DOHH2 (cell line): ENCODE measurements around the gene FAM180A.

Source experiments
- EZH2phosphoT487 ChIP-seq: fragments of 200-600 bp; sonication (generic); IDR thresholded peaks from 2 replicates; pipeline ENCODE4 v1.6.1; 2017; ENCODE audit warnings: borderline replicate concordance, mild to moderate bottlenecking, antibody characterized with exemption, low read length, moderate library complexity, mixed read lengths
- TF ChIP-seq, protein P1 (sequence below): fragments of 200-600 bp; sonication (generic); IDR thresholded peaks from one replicate; pipeline ENCODE4 v1.5.1; 2014; ENCODE audit warnings: antibody characterized with exemption, mild to moderate bottlenecking, low read depth, low read length; ENCODE audit not compliant: poor library complexity, severe bottlenecking

DNA sequence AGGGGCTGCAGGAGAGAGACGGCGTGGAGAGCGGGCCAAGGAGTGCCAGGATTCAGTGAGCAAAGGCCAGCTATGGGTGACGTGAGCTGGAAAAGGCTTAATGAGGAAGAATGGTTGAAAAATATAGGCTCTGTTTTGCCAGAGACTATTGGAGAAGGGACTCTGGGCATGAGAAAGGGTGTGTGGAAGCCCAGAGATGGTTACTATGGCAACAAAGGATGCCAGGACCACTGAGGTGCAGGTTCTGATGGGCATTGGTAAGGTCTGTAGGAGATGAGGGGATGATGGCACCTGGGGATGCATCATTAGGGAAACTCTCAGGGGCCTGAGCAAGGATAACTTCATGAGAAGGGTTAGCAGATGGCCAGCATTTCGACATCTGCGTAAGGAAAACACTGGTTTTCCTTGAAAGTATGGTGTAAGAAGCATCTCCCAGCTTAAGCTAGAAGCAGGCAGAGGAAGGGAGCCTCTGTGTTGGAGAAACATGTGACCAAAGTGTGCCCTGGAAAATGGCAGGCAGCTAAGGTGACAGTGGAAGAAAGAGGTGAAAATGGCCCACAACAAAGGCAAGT lies 21.6 kb upstream of the FAM180A start:
- TF ChIP-seq, protein P1, sequence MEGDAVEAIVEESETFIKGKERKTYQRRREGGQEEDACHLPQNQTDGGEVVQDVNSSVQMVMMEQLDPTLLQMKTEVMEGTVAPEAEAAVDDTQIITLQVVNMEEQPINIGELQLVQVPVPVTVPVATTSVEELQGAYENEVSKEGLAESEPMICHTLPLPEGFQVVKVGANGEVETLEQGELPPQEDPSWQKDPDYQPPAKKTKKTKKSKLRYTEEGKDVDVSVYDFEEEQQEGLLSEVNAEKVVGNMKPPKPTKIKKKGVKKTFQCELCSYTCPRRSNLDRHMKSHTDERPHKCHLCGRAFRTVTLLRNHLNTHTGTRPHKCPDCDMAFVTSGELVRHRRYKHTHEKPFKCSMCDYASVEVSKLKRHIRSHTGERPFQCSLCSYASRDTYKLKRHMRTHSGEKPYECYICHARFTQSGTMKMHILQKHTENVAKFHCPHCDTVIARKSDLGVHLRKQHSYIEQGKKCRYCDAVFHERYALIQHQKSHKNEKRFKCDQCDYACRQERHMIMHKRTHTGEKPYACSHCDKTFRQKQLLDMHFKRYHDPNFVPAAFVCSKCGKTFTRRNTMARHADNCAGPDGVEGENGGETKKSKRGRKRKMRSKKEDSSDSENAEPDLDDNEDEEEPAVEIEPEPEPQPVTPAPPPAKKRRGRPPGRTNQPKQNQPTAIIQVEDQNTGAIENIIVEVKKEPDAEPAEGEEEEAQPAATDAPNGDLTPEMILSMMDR: no peak
- TF ChIP-seq EZH2phosphoT487: no peak
